GM18498 (cell line): ENCODE measurements around the gene INPPL1.
A peak's percentile ranks its signal among the peaks of the same experiment; 100 is the strongest.

Experiments
- ATAC-seq: cut with Tn5 transposase; IDR thresholded peaks from one replicate; pipeline ENCODE4 v1.9.1; 2021; ENCODE audit warnings: mild to moderate bottlenecking, moderate library complexity; ENCODE audit not compliant: unreplicated experiment

INPPL1 gene

GRCh38 chr11:72217841-72218240 is 6.7 kb upstream of the INPPL1 start:
- ATAC-seq, result no peak

GRCh38 chr11:72218251-72218745 is 6.3 kb upstream of the INPPL1 start:
- no peak for ATAC-seq

DNA sequence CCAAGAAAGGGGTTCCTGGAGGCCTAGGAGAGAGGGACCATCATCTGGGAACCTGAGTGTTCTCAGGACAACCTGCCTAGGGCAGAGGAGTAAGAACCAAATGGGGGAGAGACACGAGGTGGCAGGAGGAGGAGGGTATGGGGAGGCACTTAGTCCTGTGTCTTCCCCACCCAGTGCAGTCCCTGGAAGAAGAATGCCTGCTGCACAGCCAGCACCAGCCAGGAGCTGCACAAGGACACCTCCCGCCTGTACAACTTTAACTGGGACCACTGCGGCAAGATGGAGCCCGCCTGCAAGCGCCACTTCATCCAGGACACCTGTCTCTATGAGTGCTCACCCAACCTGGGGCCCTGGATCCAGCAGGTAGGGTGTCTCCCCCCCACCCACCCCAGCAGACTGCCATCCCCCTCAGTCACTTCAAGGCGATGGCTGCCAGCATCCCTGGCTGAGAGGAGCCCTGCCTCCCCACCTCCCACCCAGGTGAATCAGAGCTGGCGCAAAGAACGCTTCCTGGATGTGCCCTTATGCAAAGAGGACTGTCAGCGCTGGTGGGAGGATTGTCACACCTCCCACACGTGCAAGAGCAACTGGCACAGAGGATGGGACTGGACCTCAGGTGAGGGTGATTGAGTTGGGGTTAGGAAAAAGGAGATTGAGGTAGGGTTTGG is 3.7 kb upstream of the INPPL1 start:
- no peak for ATAC-seq

- ATAC-seq, result no peak
Measured at GRCh38 chr11:72221386-72222075, 3.0 kb upstream of the INPPL1 start.

DNA sequence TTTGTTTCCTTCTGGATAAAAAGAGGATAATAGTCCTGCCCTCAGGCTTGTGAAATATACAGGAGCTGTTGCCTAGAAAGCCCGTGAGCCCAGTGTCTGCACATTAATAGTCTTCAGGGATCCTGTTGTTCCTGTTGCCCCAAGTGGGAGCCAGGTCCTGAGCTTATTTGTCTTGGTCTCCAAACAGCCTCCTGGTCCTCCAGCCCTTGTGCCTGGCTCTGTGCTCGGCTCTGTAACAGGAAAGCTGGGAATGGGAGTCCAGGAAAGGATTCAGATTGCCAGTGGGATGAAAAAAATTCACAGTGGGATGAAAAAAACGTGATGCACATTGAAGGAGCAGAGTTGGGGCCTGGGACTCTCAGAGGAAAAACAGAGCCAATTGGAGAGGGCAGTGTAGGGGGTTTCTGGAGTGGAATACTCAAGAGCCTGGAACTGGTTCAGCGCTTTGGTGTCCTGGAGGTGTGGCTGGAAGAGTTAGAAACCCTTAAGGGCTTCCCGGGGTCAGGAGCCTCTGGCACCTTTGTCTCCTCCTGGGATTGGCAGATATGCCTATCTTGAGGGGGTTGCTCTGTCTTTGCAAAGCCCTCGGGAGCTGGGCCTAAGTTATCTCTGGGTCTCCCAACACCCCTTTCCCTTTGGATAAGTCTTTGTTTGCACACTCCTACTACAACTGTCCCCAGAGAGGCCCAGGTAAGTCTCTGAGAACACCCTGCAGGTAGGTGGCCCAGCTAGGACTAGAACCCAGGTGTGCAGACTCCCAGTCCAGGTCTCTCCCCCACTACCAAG is 2.3 kb upstream of the INPPL1 start:
- ATAC-seq, result no peak

GRCh38 chr11:72222907-72223614 is 1.5 kb upstream of the INPPL1 start:
- ATAC-seq, result peak; percentile 70

DNA sequence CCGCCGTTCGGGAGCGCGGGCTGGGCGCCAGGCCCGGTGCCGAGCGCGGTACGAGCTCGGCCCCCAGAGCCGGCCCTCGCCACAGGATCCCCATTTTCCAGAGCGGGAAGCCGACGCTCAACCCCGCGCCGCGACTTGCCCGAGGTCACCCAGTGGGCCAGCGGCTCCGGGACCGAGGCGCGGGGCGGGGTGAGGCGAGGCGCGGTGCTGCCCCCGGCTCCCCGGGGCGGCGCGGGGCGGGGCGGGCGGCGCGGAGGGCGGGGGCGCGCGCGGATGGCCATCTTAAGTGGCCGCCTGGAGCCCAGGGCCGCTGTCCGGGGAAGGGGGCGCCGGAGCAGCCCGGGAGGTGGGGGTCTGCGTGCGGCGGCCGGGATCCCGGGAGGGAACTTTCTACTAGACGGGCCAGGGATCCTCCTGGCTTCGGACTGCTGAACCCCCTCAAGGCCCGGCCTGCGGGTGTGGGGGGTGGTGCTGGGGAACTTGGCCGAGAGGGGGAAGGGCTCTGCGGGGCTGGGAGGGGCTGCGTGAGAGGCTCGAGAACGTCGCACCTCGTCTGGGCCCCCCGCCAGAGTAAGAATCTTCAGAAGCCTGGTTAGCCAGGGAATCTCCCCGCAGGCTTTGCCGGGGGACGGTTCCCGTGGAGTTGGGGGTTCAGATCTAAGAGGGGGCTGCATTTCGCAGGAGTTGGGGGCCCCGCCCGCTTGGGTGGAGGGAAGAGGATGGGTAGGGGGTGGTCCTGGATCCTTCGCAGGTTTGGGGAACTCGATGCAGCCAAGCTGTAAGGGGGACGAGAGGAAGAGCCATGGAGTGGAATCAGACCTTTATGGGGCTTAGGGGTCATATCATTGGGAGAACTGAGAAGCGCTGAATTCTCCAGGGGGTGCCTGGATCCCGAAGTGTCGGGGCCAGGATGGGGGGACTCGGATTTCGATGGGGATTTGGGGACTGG is 678 bp upstream of the INPPL1 start:
- peak; percentile 56 for ATAC-seq

DNA sequence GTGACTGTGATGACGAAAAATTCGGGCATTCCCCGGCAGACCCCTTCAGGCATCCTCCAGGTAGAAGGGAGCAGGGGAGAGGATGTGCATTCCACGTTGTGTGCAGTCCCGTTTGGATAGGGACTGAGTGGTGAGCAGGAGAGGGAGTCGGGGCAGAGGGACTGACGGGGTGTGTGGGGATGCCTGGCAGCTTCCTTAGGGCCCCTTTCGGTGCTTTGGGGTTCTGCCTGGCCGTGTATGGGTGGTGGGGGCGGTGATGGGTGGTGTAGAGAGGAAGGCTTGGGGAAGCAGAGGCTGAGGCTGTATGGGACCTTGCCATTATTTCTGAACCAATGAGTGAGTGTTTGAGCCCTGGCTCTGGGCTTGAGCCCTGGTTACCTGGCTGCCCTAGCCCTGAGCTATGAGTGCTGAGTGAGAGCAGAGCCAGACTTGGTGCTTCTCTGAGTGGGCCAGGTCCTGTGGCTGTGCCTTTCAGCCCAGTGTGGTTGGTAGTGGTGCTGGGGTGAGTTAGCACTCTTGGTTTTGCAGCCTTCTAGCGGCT is 914 bp downstream of the INPPL1 start:
- no peak for ATAC-seq

- ATAC-seq, result no peak
Measured at GRCh38 chr11:72226701-72227100, 2.1 kb downstream of the INPPL1 start.

DNA sequence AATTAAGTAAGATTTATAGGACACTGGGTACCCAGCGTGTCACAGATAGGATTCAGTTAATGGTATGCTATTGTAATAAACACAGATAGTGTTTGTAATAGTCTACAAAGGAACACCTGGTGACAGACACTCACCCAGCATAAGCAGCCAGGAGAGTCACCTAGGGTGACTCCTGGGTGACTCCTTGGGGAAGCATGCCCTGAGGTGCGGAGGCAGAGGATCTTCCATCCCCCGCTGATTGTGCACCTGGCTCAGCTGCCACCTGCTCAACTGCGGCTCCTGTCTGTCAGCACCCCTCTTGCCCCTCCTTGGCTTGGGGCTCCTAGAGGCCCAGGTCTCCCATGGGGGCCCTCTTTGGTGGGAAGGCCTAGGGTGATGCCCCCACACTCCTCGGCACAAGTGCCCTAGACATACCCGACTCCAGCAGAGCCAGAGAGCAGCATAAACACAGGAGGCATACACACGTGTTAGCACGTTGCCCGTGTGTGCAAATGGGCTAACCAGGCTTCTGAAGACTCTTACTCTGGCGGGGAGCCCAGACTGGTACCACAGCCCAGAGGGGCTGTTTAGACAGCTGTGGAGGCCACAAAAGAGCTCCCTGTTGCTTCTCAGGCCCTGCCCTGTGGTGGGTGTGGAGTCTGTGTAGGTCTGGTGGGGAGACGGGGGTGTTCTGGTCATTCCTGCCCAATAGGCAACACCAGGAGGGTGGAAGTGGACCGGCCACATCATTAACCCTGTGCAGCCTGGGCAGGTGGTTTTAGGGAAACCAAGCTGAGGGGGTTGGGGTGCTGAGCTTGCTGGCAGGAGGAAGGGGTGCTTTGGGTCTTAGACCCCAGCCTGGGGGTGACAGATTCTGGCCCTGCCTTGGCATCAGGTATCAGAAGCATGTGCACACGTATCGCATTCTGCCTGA is 3.0 kb downstream of the INPPL1 start:
- ATAC-seq, result no peak

- ATAC-seq, result no peak
Measured at GRCh38 chr11:72228229-72228843, 3.8 kb downstream of the INPPL1 start.

GRCh38 chr11:72228844-72229231 is 4.3 kb downstream of the INPPL1 start:
- ATAC-seq, result no peak

- ATAC-seq, result no peak
Measured at GRCh38 chr11:72229336-72229924, 4.9 kb downstream of the INPPL1 start.

DNA sequence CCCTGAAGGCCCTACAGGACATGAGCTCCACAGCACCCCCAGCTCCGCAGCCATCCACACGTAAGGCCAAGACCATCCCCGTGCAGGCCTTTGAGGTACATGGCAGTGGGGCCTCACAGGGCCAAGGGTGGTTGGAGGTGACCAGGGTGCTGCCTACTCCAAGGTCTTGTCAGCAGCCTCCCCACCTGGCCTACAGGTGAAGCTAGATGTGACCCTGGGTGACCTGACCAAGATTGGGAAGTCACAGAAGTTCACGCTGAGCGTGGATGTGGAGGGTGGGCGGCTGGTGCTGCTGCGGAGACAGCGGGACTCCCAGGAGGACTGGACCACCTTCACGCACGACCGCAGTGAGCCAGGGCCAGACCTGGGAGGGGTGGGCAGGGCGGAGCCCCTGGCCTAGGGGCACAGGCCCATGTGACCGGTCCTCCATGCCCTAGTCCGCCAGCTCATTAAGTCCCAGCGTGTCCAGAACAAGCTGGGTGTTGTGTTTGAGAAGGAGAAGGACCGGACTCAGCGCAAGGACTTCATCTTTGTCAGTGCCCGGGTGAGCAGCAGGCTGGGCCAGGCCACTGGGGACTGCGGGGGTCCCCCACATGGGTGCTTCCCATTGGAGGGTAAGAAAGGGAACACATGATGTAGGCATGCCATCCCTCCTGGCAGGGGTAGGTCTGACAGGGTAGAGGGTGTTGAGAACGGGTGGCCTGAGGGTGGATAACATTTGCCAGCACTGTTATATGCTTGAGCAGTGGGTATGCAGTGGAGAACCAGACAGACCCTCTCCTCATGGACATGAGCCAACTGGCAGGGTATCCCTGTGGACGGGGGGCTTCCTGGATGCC is 5.6 kb downstream of the INPPL1 start:
- no peak for ATAC-seq

DNA sequence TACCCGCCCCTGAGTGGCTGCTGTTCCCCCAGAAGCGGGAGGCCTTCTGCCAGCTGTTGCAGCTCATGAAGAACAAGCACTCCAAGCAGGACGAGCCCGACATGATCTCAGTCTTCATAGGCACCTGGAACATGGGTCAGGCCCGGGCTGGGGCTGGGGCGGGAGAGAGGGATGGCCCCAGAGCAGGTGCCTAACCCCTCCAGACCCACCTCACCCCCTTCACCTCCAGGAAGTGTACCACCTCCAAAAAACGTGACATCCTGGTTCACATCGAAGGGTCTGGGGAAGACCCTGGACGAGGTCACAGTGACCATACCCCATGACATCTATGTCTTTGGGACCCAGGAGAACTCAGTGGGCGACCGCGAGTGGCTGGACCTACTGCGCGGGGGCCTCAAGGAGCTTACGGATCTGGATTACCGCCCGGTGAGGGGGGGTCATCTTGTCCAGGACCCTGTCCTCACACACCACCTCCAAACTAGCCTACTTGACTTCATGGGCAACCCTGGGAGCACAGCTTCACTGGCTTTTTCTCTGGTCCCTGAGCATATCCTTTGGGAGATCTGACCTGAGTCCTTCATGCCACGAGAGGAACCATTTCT is 6.3 kb downstream of the INPPL1 start:
- ATAC-seq, result no peak

DNA sequence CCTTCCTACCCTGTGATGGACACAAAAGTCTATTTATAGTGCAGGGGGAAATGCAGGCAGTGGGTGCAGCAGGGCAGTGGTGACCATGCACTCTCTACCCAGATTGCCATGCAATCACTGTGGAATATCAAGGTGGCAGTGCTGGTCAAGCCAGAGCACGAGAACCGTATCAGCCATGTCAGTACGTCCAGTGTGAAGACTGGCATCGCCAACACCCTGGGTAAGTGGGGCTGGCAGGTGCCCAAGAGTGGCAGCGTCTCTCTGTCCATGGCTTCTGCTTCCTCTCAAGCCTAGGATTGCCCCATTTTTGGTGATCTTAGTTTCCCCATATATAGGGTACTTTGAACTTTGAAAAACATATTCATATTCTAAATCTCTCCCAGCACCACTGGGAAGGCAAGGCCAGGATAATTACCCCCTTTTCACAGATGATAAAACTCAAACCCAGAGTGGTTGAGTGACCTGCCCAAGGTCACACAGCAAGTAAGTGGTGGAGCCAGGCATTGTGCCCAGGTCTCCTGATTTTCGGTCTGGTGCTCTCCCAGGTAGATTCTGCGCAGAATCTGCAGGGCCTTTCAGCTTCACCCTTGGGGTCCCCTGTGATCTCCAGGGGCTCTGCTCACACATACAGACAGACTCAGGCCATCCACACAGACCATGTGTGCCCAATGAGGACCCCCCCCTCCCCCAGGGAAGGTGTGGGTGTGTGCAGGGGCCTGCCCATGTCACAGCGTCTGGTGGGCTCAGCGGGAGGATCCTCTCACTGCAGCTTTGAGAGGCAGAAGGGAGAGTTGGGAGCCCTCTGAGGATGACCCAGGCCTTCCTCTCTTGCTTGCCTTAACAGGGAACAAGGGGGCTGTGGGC is 7.1 kb downstream of the INPPL1 start:
- no peak for ATAC-seq
